Stimulated activated CD8-positive, alpha-beta memory T cell treated with anti-CD3 and anti-CD28 coated beads, Interleukin-12 subunit alpha, Interleukin-12 subunit beta, amount 100 ng/mL, for 24 hours (primary cell): ENCODE results near the gene DENND4B.

ENCODE experiments used
- DNase-seq: peaks from one replicate; pipeline ENCODE4 v3.0.0-alpha.2; 2020; ENCODE audit errors: extremely low read depth

DENND4B gene

DNA sequence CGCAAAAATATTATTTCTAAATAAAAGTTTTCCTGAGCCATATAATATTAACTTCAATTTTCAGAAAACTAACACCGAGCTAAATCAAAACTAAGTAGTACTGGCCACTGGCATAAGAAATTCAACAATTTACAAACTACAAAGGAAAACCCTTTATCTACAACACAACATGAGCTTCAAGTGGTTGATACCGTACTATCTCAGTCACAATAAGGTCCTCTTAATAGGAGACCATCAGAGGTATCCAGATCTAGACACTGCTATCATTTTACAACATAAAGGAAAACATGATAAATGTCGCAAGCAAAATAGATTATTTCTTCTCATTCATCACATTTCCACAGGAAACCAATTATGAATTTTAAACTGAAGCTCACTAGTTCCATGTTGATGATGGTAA lies 63.3 kb downstream of the DENND4B start:
- DNase-seq: no peak

DNA sequence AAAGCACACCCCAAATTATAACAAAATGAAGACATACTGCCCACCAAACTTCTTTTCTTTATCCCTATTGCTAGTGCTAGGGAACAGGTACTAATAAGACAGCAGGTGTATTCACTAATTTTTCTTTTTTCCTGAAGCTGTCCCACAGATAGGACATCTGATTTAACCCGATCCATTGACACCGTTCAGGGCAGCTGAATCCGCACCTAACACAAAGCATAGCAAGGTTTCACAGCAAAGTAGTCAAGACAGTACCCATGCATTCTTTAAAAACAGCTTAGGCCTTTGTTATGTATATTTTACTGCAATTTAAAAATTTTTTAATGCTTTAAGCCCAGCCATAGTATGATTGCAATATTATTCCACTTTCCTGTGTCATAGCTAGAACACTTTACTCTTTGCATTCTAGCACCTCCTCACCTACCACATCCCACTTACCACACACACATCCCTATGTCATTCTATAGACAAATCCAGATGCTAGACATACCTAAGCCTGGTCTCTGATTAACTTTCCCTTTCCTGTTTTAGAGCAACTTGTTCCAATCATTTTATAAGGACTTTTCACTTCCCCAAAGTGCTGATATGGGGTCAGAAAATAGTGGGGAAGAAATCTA lies 64.1 kb downstream of the DENND4B start:
- DNase-seq: no peak

GRCh38 chr1:153881751-153882150 lies 64.8 kb downstream of the DENND4B start:
- DNase-seq: no peak

- peak; percentile 5 for DNase-seq
Observed at GRCh38 chr1:153880962-153881361, 65.6 kb downstream of the DENND4B start.

DNA sequence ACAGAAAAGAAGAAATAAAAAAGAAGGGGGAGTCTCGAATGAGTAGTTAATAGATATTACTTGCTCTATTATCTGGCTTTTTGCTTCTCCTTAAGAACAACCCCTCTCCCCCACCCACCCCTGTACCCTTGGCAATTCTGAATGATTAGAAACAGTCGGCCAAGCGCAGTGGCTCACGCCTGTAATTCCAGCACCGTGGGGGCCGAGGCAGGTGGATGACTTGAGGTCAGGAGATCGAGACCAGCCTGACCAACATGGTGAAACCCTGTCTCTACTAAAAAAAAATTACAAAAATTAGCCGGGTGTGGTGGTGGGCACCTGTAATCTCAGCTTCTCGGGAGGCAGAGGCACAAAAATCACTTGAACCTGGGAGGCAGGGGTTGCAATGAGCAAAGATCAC lies 66.5 kb downstream of the DENND4B start:
- DNase-seq: no peak
